ENCODE data around the gene PPARA. TPM values are rescaled to one million over a fixed set of nuclear protein-coding genes. Genes with fewer than 3 reads are reported as not detected.

The PPARA gene
- polyA plus RNA-seq, 1 donor from 2014 or later, result 0.43 TPM

- Histone ChIP-seq H3K36me3 (ENCODE audit: insufficient read depth, low read length) (no peaks in the 10 kb centered on the region), H3K9me2 (ENCODE audit: insufficient read depth, low read length) (no peaks in the 10 kb centered on the region), H3K79me2 (replicated peaks; ENCODE audit: insufficient read depth, low read length) (no peaks in the 10 kb centered on the region), H4K20me1 (ENCODE audit: insufficient read depth) (no peaks in the 10 kb centered on the region), H3K27me3 (ENCODE audit: insufficient read depth, low read depth, low read length) (no peaks in the 10 kb centered on the region), H3K4me2 (ENCODE audit: low read length) (no peak overlapping the region), H3K27ac (ENCODE audit: low read length) (no peak overlapping the region), H3K9ac (ENCODE audit: low read length) (no peak overlapping the region), H3K9me3 (ENCODE audit: low read length) (no peaks in the 10 kb centered on the region), H2AFZ (ENCODE audit: low read depth, low read length) (no peak overlapping the region), H3F3A (ENCODE audit: insufficient read depth, low read length, poor library complexity, severe bottlenecking) (no peaks in the 10 kb centered on the region), H3K4me3 (ENCODE audit: low read length) (no peak overlapping the region)
- no peak for TF ChIP-seq EZH2 (IDR thresholded peaks at IDR 0.05; ENCODE audit: borderline replicate concordance, insufficient read depth, low read length, poor library complexity, severe bottlenecking)
- TF ChIP-seq RAD21 (conservative IDR thresholded peaks at IDR 0.05), result no peak
- no peak for TF ChIP-seq CTCF (IDR thresholded peaks at IDR 0.05; ENCODE audit: poor library complexity, severe bottlenecking)
- no peak for TF ChIP-seq EP300 (conservative IDR thresholded peaks at IDR 0.05; ENCODE audit: poor library complexity, severe bottlenecking)
- TF ChIP-seq TAF1 (IDR thresholded peaks at IDR 0.05; ENCODE audit: low read depth), result no peak
- TF ChIP-seq REST (IDR thresholded peaks at IDR 0.05; ENCODE audit: borderline replicate concordance), result no peak
- TF ChIP-seq POLR2AphosphoS5 (IDR thresholded peaks at IDR 0.05), result no peak
- no peak for TF ChIP-seq MXI1 (conservative IDR thresholded peaks at IDR 0.05; ENCODE audit: poor library complexity, severe bottlenecking)
- no peak for TF ChIP-seq SMC3 (conservative IDR thresholded peaks at IDR 0.05; ENCODE audit: poor library complexity)
These were observed 101.6 kb downstream of the PPARA start for GRCh38 chr22:46251816-46252380.

- Histone ChIP-seq H3K4me3 (ENCODE audit: low read length) (no peak overlapping the region), H3K79me2 (replicated peaks; ENCODE audit: insufficient read depth, low read length) (no peaks in the 10 kb centered on the region), H3K4me2 (ENCODE audit: low read length) (no peak overlapping the region), H3K36me3 (ENCODE audit: insufficient read depth, low read length) (no peaks in the 10 kb centered on the region), H3K27ac (ENCODE audit: low read length) (no peak overlapping the region), H3K27me3 (ENCODE audit: insufficient read depth, low read depth, low read length) (peaks cover 19% of the 10 kb centered on the region), H2AFZ (ENCODE audit: low read depth, low read length) (no peak overlapping the region), H3K9ac (ENCODE audit: low read length) (no peak overlapping the region), H3K9me3 (ENCODE audit: low read length) (peaks cover 34% of the 10 kb centered on the region), H4K20me1 (ENCODE audit: insufficient read depth) (no peaks in the 10 kb centered on the region), H3F3A (ENCODE audit: insufficient read depth, low read length, poor library complexity, severe bottlenecking) (no peaks in the 10 kb centered on the region), H3K9me2 (ENCODE audit: insufficient read depth, low read length) (no peaks in the 10 kb centered on the region)
- TF ChIP-seq SMC3 (conservative IDR thresholded peaks at IDR 0.05; ENCODE audit: poor library complexity), result no peak
- TF ChIP-seq REST (IDR thresholded peaks at IDR 0.05; ENCODE audit: borderline replicate concordance), result no peak
These were observed 106.1 kb downstream of the PPARA start for GRCh38 chr22:46256358-46256958.
